Skeletal muscle satellite cell (primary cell): ENCODE data around the gene SEMA4D.

ENCODE experiments used
- H3K27me3 ChIP-seq: 2 replicates; pipeline ENCODE4 v1.7.0; 2013; ENCODE audit warnings: low read length; ENCODE audit not compliant: control insufficient read depth, insufficient read depth
- H3K36me3 ChIP-seq: 2 replicates; pipeline ENCODE4 v1.7.0; 2013; ENCODE audit warnings: mild to moderate bottlenecking, control low read depth, low read length; ENCODE audit not compliant: insufficient read depth
- H3K4me1 ChIP-seq: 2 replicates; pipeline ENCODE4 v1.7.0; 2013; ENCODE audit warnings: low read length; ENCODE audit not compliant: control insufficient read depth, insufficient read depth
- H3K4me2 ChIP-seq: 2 replicates; pipeline ENCODE4 v1.7.0; 2013; ENCODE audit warnings: mild to moderate bottlenecking, low read length
- H3K4me3 ChIP-seq: 2 replicates; pipeline ENCODE4 v1.7.0; 2013; ENCODE audit warnings: low read length
- H3K9ac ChIP-seq: 2 replicates; pipeline ENCODE4 v1.7.0; 2013; ENCODE audit warnings: mild to moderate bottlenecking, low read depth, low read length, moderate library complexity
- H3K9me3 ChIP-seq: replicated peaks from 2 replicates; pipeline ENCODE4 v1.7.0; 2013; ENCODE audit warnings: mild to moderate bottlenecking, control low read depth, low read length

The SEMA4D gene

GRCh38 chr9:89447416-89447815 is 50.5 kb downstream of the SEMA4D start:
- H3K4me2 ChIP-seq, result no peak overlapping the region
- no peaks in the 10 kb centered on the region for H3K4me1 ChIP-seq

GRCh38 chr9:89446961-89447310 is 51.0 kb downstream of the SEMA4D start:
- Histone ChIP-seq H3K27me3 (no peaks in the 10 kb centered on the region), H3K9me3 (no peaks in the 10 kb centered on the region), H3K4me2 (no peak overlapping the region), H3K4me3 (no peak overlapping the region), H3K36me3 (no peaks in the 10 kb centered on the region), H3K9ac (no peak overlapping the region), H3K4me1 (no peaks in the 10 kb centered on the region)

More at GRCh38 chr9:89447416-89447815, 50.5 kb downstream of the SEMA4D start:
- Histone ChIP-seq H3K9ac (no peak overlapping the region), H3K36me3 (no peaks in the 10 kb centered on the region), H3K27me3 (no peaks in the 10 kb centered on the region), H3K4me3 (no peak overlapping the region), H3K9me3 (no peaks in the 10 kb centered on the region)

DNA sequence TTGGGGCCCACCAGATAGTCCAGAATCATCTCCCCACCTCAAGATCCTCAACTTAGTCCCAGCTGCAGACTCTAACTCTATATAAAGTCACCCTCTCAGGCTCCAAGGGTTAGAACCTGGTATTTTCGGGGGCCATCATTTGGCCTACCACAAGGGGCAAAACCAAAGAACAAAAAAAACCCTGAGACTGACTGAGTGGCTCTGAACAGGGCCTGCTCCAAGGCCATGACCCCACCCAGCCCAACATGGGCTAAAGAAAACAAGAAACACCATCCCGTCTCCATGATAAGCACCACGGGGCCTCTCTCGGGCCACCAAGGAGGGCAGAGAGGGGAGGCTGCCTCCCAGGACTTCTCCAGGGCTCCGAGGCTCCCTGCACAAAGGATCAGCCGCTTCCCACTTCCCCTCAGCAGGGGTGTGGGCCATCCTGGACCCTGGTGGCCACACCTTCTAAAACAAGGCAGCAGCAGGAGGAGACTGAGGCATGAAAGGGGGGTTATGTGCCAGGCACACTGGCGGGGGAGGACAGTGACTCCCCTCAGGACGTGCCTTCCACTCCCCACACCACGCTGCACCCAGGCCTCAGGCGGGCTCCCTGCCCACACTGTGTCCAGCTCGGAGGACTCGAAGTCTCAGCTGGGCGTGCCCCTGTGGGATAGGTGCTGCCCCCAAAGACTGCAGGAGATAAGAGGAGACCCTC is 51.5 kb downstream of the SEMA4D start:
- H3K36me3 ChIP-seq, result no peaks in the 10 kb centered on the region
- no peaks in the 10 kb centered on the region for H3K4me1 ChIP-seq

DNA sequence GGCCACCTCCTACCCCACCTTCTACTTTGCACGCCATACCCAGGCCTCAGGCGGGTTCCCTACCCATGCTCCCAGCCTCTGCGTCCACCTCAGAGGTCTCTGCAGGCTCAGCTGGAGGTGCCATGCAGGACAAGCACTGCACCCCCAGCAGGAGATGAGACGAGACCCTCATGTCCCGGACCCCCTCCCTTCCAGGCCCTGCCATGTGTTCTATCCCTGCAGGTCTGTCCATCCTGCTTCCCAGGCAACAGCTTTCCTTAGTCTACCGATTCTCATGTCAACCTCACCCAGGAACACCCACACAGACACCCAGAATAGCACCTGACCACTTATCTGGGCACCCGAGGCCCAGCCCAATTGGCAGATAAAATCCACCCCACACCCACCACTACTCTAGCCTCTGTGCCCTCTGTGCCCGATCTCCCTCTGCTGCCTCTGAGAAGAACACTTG is 52.1 kb downstream of the SEMA4D start:
- Histone ChIP-seq H3K9me3 (no peaks in the 10 kb centered on the region), H3K4me2 (no peak overlapping the region), H3K36me3 (no peaks in the 10 kb centered on the region)

More for the DNA sequence above, 51.5 kb downstream of the SEMA4D start:
- H3K4me3 ChIP-seq, result no peak overlapping the region
- H3K27me3 ChIP-seq, result peaks cover 4% of the 10 kb centered on the region
- no peak overlapping the region for H3K4me2 ChIP-seq
- H3K9ac ChIP-seq, result no peak overlapping the region
- H3K9me3 ChIP-seq, result no peaks in the 10 kb centered on the region

GRCh38 chr9:89444925-89445765 is 52.8 kb downstream of the SEMA4D start:
- no peaks in the 10 kb centered on the region for H3K4me1 ChIP-seq

More for the DNA sequence above, 52.1 kb downstream of the SEMA4D start:
- H3K9ac ChIP-seq, result no peak overlapping the region
- H3K4me1 ChIP-seq, result no peaks in the 10 kb centered on the region
- no peak overlapping the region for H3K4me3 ChIP-seq
- H3K27me3 ChIP-seq, result peaks cover 10% of the 10 kb centered on the region

GRCh38 chr9:89444274-89444673 is 53.6 kb downstream of the SEMA4D start:
- Histone ChIP-seq H3K9me3 (no peaks in the 10 kb centered on the region), H3K9ac (no peak overlapping the region), H3K36me3 (no peaks in the 10 kb centered on the region), H3K4me2 (no peak overlapping the region), H3K4me1 (no peaks in the 10 kb centered on the region), H3K27me3 (peaks cover 13% of the 10 kb centered on the region), H3K4me3 (no peak overlapping the region)

More at GRCh38 chr9:89444925-89445765, 52.8 kb downstream of the SEMA4D start:
- H3K36me3 ChIP-seq, result no peaks in the 10 kb centered on the region
- H3K4me3 ChIP-seq, result no peak overlapping the region
- H3K9me3 ChIP-seq, result no peaks in the 10 kb centered on the region
- no peak overlapping the region for H3K9ac ChIP-seq
- H3K27me3 ChIP-seq, result peaks cover 13% of the 10 kb centered on the region
- H3K4me2 ChIP-seq, result no peak overlapping the region

DNA sequence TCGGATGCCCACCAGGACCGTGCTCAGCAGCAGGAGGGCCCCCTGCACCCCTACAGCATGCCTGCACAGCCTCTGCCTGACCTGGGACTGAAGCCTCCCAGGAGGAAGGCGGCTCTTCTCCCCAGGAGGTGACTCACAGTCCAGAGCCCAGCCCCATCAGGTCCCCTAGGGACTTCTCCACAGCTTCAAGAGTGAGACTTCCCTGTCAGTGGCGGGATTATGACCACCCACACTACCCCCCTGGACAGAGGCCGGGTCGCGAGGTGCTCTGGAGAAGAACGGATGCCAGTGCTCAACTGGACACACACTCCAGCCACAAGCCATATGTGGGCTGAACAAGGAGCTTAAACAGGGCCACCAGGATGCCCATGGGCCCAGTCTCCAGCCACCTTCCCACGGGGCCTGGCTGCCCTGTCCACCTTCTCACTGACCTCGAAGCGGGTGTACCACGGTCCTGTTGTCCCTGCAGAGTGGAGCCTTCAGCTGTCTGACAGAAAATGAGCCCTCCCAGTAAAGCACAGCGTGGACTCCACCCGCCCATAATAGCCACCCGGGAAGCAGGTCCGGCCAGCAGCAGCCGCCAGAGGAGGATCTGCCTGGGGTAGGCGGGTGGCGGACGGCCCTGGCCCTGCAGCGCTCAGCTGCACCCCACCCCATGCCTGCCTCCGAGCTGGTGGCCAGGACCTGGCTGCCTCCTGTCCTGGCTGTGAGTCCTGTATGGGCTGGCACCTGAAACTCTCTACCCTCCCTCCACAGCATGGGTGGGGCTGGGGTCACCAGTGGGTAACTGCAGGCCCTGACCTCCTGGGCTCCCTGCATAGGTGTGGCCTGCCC is 54.7 kb downstream of the SEMA4D start:
- no peak overlapping the region for H3K4me2 ChIP-seq
- H3K36me3 ChIP-seq, result no peaks in the 10 kb centered on the region
- H3K4me3 ChIP-seq, result no peak overlapping the region
- no peaks in the 10 kb centered on the region for H3K4me1 ChIP-seq
- H3K9me3 ChIP-seq, result no peaks in the 10 kb centered on the region
- H3K9ac ChIP-seq, result no peak overlapping the region
- H3K27me3 ChIP-seq, result peaks cover 13% of the 10 kb centered on the region

GRCh38 chr9:89442501-89442978 is 55.4 kb downstream of the SEMA4D start:
- Histone ChIP-seq H3K9me3 (no peaks in the 10 kb centered on the region), H3K27me3 (peaks cover 13% of the 10 kb centered on the region), H3K36me3 (no peaks in the 10 kb centered on the region), H3K4me2 (no peak overlapping the region), H3K9ac (no peak overlapping the region), H3K4me1 (no peaks in the 10 kb centered on the region), H3K4me3 (no peak overlapping the region)

- Histone ChIP-seq H3K9me3 (no peaks in the 10 kb centered on the region), H3K4me3 (no peak overlapping the region), H3K27me3 (peaks cover 13% of the 10 kb centered on the region), H3K4me2 (no peak overlapping the region), H3K9ac (no peak overlapping the region), H3K4me1 (no peaks in the 10 kb centered on the region), H3K36me3 (no peaks in the 10 kb centered on the region)
These were observed 55.9 kb downstream of the SEMA4D start for GRCh38 chr9:89441986-89442385.

- H3K4me3 ChIP-seq, result no peak overlapping the region
- H3K36me3 ChIP-seq, result no peaks in the 10 kb centered on the region
- H3K4me2 ChIP-seq, result no peak overlapping the region
- no peaks in the 10 kb centered on the region for H3K9me3 ChIP-seq
- no peaks in the 10 kb centered on the region for H3K4me1 ChIP-seq
- H3K9ac ChIP-seq, result no peak overlapping the region
- H3K27me3 ChIP-seq, result peaks cover 13% of the 10 kb centered on the region
These were observed 56.3 kb downstream of the SEMA4D start for GRCh38 chr9:89441655-89441970.

DNA sequence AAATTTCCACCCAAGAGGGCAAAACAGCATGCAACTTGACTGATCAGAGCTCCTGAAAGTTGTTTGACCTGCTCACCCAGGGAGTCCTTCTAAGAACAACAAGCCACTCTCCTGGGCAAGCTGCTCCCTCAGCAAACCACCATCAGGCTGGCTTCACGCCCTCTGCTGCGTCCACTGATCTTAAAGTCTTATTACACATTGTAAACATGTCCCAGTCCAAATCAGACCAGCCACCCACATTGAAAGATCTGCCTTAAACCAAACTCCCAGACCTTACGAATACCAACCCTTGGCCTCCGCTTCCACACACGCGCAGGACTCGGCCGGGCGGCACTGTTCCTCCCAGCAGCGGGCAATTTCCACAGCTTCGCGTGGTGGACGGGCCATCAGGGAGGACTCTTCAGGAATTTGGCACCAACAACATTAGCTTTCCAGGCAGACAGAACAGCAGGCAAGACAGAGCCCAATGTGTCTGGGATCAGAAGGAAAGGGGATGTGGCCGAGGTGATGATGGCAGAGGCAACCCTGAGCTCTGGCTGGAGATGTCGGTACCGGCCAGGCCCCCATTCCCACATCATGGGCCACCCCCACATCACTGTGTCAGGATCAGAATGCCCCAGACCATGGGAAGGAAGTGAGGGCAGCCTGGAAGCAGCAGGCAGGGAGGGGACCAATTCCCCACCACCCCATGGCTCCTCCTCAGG is 56.8 kb downstream of the SEMA4D start:
- H3K36me3 ChIP-seq, result no peaks in the 10 kb centered on the region
- H3K27me3 ChIP-seq, result peaks cover 13% of the 10 kb centered on the region
- no peaks in the 10 kb centered on the region for H3K4me1 ChIP-seq
- H3K4me3 ChIP-seq, result no peak overlapping the region
- no peaks in the 10 kb centered on the region for H3K9me3 ChIP-seq
- H3K9ac ChIP-seq, result no peak overlapping the region
- no peak overlapping the region for H3K4me2 ChIP-seq
